Articular chondrocyte of knee joint (primary cell): ENCODE results near the gene MVD. TPM values are rescaled to one million over a fixed set of nuclear protein-coding genes. Genes with fewer than 3 reads are reported as not detected.

Experiments
- total RNA-seq: library from RNA; depleted of rRNA; stranded (reverse); fragments of >200 nt; gene quantifications from 2 replicates; pipeline ENCODE4 v1.2.3, GENCODE V29; 2012

The MVD gene, protein sequence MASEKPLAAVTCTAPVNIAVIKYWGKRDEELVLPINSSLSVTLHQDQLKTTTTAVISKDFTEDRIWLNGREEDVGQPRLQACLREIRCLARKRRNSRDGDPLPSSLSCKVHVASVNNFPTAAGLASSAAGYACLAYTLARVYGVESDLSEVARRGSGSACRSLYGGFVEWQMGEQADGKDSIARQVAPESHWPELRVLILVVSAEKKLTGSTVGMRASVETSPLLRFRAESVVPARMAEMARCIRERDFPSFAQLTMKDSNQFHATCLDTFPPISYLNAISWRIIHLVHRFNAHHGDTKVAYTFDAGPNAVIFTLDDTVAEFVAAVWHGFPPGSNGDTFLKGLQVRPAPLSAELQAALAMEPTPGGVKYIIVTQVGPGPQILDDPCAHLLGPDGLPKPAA
- total RNA-seq, result 23.1 and 25.6 TPM in 2 replicates

DNA sequence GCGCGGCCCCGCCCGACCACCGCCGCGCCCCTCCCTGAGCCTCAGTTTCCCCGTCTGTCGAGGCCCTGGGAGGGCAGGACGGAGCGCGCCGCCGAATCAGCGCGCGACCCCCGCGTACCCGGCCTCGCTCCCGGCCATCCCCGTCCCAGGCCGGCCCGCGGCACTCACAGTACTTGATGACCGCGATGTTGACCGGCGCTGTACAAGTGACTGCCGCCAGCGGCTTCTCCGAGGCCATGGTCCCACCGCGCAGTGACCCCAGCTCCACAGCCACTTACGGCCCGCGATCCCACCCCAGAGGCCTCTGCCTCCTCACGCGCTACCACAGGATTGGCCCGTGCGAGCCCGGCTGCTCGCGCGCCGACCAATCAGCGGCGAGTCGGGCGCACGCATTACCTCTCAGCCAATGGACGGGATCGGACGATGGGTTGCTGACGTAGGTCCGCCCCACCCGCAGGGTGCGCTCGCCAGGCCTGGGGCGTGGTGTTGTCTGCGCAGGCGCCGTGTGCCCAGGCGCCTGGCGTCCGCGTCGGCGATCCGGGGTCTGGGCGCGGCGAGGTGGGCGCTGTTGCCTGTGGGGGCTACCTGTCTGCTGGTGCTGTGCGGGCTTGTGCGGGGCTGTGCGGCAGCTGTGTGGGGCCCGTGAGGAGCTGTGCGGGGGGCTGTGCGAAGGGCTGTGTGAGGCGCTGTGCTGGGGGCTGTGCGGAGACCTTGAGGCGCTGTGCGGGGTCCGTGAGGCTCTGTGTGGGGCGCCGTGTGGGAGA lies at the start of gene MVD:
Gene MVD, minus strand, starts transcription at position 249 of the 764 bp plus-strand sequence. Its CDS starts 11 bp downstream, at position 238.

GRCh38 chr16:88706229-88706964 lies 43.5 kb upstream of the MVD start, which contains the start of the genes CTU2 and RNF166:
TSS of gene CTU2 (plus strand) at chr16:88706503. CDS start at chr16:88706531, 28 bp downstream.
TSS of gene RNF166 (minus strand) at chr16:88706408. CDS start at chr16:88706325, 83 bp downstream.

DNA sequence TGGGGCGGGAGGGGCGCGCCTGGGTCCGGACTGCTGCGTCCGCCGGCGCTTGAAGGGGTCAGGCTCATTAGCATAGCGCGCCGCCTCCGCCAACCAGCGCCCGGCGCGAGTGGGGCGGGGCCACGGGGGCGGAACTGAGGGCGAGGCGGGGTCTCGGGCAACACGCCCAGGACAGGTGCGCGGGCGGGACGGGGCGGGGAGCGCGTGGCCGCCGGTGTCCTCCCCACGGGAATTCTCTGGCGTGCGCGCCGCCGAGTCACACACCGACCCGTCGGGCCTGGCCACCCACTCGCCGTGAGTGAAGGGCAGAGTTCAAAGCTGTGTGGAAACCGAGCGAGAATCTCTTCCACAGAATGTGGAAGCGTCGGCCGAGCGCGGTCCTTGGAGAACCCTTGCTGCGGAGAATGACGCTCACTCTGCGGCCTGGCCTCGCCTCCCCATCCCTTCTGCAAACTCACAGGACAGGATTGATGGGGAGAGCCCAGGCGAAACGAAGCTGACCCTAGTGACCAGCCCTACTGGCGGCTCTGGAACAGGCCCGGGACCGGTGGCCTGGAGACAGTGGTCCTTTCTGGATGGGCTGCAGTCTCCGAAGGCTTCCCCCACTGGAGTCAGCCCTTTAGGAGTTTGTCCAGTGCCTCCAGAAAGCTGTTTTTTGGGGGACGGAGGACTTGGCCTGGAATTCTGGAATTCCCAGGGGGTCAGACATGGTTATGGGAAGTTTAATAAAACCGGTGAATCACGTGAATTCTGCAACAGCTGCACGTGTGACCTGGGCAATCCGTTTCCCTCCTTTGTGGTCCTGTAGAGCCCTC lies 23.8 kb upstream of the MVD start, which contains the start of gene SNAI3:
Gene SNAI3, minus strand, starts transcription at position 69 of the 815 bp plus-strand sequence. CDS start 101 bp downstream, outside the sequence.

GRCh38 chr16:88650749-88651275 lies 12.1 kb downstream of the MVD start, which contains the start of gene CYBA:
TSS of gene CYBA (minus strand) at chr16:88651053. CDS start at chr16:88651013, 40 bp downstream.

DNA sequence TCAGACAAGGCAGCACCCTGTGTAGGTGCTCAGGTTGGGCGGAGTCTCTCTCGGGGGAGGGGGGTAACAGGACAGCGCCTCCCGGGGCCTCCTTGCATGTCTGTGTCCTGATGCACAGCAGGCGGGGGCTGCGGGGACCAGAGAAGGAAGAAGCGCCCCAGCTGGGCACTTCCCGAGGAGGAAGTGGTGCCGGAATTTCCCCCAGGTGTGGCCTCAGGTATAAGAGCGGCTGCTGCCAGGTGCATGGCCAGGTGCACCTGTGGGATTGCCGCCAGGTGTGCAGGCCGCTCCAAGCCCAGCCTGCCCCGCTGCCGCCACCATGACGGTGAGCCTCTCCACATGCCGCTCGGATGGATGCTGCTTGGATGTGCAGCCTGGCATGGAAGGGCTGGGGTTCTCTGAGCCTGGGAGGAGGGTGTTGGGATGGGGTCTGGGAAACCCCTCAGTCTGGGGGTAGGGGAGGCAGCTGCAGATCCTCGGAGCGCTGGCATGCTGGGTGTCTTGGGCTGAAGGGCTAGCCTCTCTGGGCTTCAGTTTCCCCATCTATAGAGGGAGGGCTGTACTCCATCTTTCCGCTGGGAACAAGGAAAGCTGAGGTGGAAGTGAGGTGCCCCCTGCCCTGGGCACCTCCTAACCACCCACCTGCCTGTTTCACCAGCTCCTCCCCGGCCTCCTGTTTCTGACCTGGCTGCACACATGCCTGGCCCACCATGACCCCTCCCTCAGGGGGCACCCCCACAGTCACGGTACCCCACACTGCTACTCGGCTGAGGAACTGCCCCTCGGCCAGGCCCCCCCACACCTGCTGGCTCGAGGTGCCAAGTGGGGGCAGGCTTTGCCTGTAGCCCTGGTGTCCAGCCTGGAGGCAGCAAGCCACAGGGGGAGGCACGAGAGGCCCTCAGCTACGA lies 24.3 kb downstream of the MVD start, which contains the start of gene IL17C:
Gene IL17C, plus strand, starts transcription at position 250 of the 908 bp plus-strand sequence. Its CDS starts 70 bp downstream, at position 320.

Other genes with a start within 250 kb of the MVD start
- gene ZFPM1, start 209.8 kb downstream of the MVD start, total RNA-seq, result 0.78 and 2.2 TPM in 2 replicates
- gene ZC3H18, start 92.7 kb downstream of the MVD start, total RNA-seq, result 11.7 and 12.5 TPM in 2 replicates
- not detected in 2 replicates for gene IL17C, start 24.5 kb downstream of the MVD start, total RNA-seq
- gene CYBA, start 12.0 kb downstream of the MVD start, total RNA-seq, result 162 and 191 TPM in 2 replicates
- gene SNAI3, start 23.4 kb upstream of the MVD start, total RNA-seq, result not detected in 2 replicates
- 9.0 and 10.8 TPM in 2 replicates for gene RNF166, start 43.3 kb upstream of the MVD start, total RNA-seq
- 10.5 and 12.0 TPM in 2 replicates for gene CTU2, start 43.4 kb upstream of the MVD start, total RNA-seq
- gene PIEZO1, start 122.1 kb upstream of the MVD start, total RNA-seq, result 123 and 147 TPM in 2 replicates
- 5.4 and 7.6 TPM in 2 replicates for gene CDT1, start 140.7 kb upstream of the MVD start, total RNA-seq
- 43.8 and 48.7 TPM in 2 replicates for gene APRT, start 148.8 kb upstream of the MVD start, total RNA-seq
- 26.5 and 28.6 TPM in 2 replicates for gene GALNS, start 193.9 kb upstream of the MVD start, total RNA-seq
- gene TRAPPC2L, start 194.0 kb upstream of the MVD start, total RNA-seq, result 50.2 TPM in 2 replicates
- gene PABPN1L, start 203.6 kb upstream of the MVD start, total RNA-seq, result not detected in 2 replicates